OCI-LY1 (cell line): ENCODE results near the gene ZDHHC14.

Experiments
- EZH2 ChIP-seq: fragments of 200-600 bp; sonication (generic), shearing (Covaris generic); IDR thresholded peaks from 2 replicates; pipeline ENCODE4 v1.8.0; 2017; ENCODE audit warnings: borderline replicate concordance, mixed run types, mild to moderate bottlenecking, antibody characterized with exemption, low read length, moderate library complexity, mixed read lengths
- TF ChIP-seq, protein P1 (sequence below): fragments of 200-600 bp; sonication (generic), shearing (Covaris generic); IDR thresholded peaks from 2 replicates; pipeline ENCODE4 v1.5.1; 2017; ENCODE audit warnings: mild to moderate bottlenecking, antibody characterized with exemption, low read length, moderate library complexity, mixed read lengths

DNA sequence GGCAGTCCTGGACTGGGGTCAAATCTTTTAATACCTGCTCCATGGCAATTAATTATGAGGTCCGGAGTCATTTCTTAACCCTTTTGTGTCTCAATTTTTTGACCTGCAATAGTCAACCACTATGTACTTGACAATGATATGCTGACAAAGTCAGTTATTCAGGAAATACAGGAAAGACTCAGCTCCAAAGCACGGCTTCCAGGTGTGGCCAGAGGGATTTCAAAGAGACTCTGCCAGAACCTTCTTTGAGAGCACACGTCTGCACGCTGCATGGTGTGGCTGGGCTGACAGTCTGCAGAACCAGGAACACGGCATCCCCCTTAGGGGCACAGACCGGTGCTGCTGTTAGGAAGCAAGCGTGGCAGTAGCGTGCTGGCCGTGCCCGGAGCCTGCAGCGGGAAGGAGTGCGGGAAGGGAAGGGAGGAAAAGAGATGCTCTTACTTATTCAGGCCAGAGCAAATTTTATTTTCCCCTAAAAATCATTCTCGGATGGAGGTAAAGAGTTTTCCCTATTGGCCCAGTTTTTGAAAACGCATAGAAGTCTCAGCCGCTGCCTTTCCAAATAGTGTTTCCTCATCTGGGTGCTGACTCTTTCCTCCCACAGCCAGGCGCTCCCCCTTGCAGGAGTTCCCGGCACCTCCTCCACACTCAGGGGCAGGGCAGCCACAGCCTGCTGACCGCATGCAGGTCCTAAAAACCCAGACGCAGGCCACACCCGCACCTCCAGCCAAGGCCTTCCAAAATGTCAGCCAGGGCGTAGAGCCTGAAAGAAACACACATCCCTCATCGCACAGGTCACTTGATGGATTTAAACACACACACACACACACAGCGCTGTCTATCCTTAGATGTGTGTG lies 254.6 kb downstream of the ZDHHC14 start:
- TF ChIP-seq, protein P1, sequence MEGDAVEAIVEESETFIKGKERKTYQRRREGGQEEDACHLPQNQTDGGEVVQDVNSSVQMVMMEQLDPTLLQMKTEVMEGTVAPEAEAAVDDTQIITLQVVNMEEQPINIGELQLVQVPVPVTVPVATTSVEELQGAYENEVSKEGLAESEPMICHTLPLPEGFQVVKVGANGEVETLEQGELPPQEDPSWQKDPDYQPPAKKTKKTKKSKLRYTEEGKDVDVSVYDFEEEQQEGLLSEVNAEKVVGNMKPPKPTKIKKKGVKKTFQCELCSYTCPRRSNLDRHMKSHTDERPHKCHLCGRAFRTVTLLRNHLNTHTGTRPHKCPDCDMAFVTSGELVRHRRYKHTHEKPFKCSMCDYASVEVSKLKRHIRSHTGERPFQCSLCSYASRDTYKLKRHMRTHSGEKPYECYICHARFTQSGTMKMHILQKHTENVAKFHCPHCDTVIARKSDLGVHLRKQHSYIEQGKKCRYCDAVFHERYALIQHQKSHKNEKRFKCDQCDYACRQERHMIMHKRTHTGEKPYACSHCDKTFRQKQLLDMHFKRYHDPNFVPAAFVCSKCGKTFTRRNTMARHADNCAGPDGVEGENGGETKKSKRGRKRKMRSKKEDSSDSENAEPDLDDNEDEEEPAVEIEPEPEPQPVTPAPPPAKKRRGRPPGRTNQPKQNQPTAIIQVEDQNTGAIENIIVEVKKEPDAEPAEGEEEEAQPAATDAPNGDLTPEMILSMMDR: no peak
- no peak for TF ChIP-seq EZH2
